WTC11 (cell line): ENCODE measurements around the gene CADM1.

Experiments used
- CREB1 ChIP-seq: sonication (generic); formaldehyde crosslinking; IDR thresholded peaks from 2 replicates; pipeline ENCODE4 v1.8.0; 2023; ENCODE audit warnings: mild to moderate bottlenecking, missing genetic modification reagents
- CTCF ChIP-seq: fragments of 200-600 bp; IDR thresholded peaks from 2 replicates; pipeline ENCODE4 v1.8.0; 2022; ENCODE audit warnings: antibody characterized with exemption
- TF ChIP-seq, protein P1 (sequence below): sonication (generic); formaldehyde crosslinking; IDR thresholded peaks from 2 replicates; pipeline ENCODE4 v1.8.0; 2022; ENCODE audit warnings: mild to moderate bottlenecking, missing genetic modification reagents
- TF ChIP-seq, protein P2 (sequence below): sonication (generic); formaldehyde crosslinking; IDR thresholded peaks from 2 replicates; pipeline ENCODE4 v1.8.1; 2023; ENCODE audit warnings: mild to moderate bottlenecking, moderate library complexity, missing genetic modification reagents

- no peak for TF ChIP-seq CREB1 (CRISPR knock-in tag)
- no peak for TF ChIP-seq CTCF
- TF ChIP-seq, protein P1, sequence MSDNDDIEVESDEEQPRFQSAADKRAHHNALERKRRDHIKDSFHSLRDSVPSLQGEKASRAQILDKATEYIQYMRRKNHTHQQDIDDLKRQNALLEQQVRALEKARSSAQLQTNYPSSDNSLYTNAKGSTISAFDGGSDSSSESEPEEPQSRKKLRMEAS = no peak
- TF ChIP-seq, protein P2, sequence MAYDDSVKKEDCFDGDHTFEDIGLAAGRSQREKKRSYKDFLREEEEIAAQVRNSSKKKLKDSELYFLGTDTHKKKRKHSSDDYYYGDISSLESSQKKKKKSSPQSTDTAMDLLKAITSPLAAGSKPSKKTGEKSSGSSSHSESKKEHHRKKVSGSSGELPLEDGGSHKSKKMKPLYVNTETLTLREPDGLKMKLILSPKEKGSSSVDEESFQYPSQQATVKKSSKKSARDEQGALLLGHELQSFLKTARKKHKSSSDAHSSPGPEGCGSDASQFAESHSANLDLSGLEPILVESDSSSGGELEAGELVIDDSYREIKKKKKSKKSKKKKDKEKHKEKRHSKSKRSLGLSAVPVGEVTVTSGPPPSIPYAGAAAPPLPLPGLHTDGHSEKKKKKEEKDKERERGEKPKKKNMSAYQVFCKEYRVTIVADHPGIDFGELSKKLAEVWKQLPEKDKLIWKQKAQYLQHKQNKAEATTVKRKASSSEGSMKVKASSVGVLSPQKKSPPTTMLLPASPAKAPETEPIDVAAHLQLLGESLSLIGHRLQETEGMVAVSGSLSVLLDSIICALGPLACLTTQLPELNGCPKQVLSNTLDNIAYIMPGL = no peak
Measured at GRCh38 chr11:115267871-115268270, 236.3 kb downstream of the CADM1 start.
